Stimulated activated CD4-positive, alpha-beta T cell treated with anti-CD3 and anti-CD28 coated beads, TNF-alpha, amount 100 ng/mL, for 4 hours (primary cell): ENCODE data around the gene LTC4S.

ENCODE experiments used
- DNase-seq, 3 experiments: peaks; one replicate each; pipeline ENCODE4 v3.0.0-alpha.2; 2020; ENCODE audit warnings: low read depth in 3 of 3

The LTC4S gene

GRCh38 chr5:179795049-179795862 is 1.5 kb downstream of the LTC4S start:
- DNase-seq: no peak

GRCh38 chr5:179795863-179796833 is 2.4 kb downstream of the LTC4S start:
- DNase-seq: peak in 1 of 3 experiments; percentile 55

GRCh38 chr5:179796877-179797608 is 3.3 kb downstream of the LTC4S start:
- DNase-seq: no peak

GRCh38 chr5:179797741-179798140 is 4.0 kb downstream of the LTC4S start:
- DNase-seq: no peak

GRCh38 chr5:179798144-179798770 is 4.5 kb downstream of the LTC4S start:
- no peak for DNase-seq

- no peak for DNase-seq
These were observed 5.2 kb downstream of the LTC4S start for GRCh38 chr5:179798771-179799643.

GRCh38 chr5:179799644-179799973 is 5.8 kb downstream of the LTC4S start:
- no peak for DNase-seq

GRCh38 chr5:179800071-179800695 is 6.4 kb downstream of the LTC4S start:
- no peak for DNase-seq

- no peak for DNase-seq
These were observed 7.0 kb downstream of the LTC4S start for GRCh38 chr5:179800696-179801201.

GRCh38 chr5:179801304-179802206 is 7.8 kb downstream of the LTC4S start:
- DNase-seq: peak; percentile 75 to 84 (median 76)

GRCh38 chr5:179802207-179802883 is 8.6 kb downstream of the LTC4S start:
- no peak for DNase-seq

- DNase-seq: no peak
These were observed 9.3 kb downstream of the LTC4S start for GRCh38 chr5:179802950-179803562.

- no peak for DNase-seq
These were observed 10.1 kb downstream of the LTC4S start for GRCh38 chr5:179803651-179804554.

GRCh38 chr5:179804555-179804947 is 10.8 kb downstream of the LTC4S start:
- DNase-seq: no peak

GRCh38 chr5:179805070-179805528 is 11.3 kb downstream of the LTC4S start:
- no peak for DNase-seq

GRCh38 chr5:179805529-179806249 is 11.9 kb downstream of the LTC4S start:
- DNase-seq: no peak
